ENCODE results near the gene GUCA1A. TPM values are rescaled to one million over a fixed set of nuclear protein-coding genes. Genes with fewer than 3 reads are reported as not detected.

The GUCA1A gene
- polyA plus RNA-seq, 1 donor (not counting 4 experiments of a cell fraction or from before 2014, with no cell fraction given), result not detected

GRCh38 chr6:42228305-42228704, 55.1 kb downstream of the GUCA1A start:
- DNase-seq (ENCODE audit: low read depth, low spot score), result no peak
- FAIRE-seq, result no peak
- Histone ChIP-seq H3K4me1 (ENCODE audit: control insufficient read depth, extremely low read depth, insufficient read depth, low read length) (peaks cover 43% of the 10 kb centered on the region), H3K27ac (ENCODE audit: control insufficient read depth, insufficient read depth, low read length) (no peak overlapping the region), H3K79me2 (ENCODE audit: control insufficient read depth, insufficient read depth, low read length) (no peaks in the 10 kb centered on the region), H2AFZ (ENCODE audit: control insufficient read depth, low read length) (no peak overlapping the region), H3K27me3 (ENCODE audit: control insufficient read depth, extremely low read depth, insufficient read depth, low read length) (no peaks in the 10 kb centered on the region), H3K9ac (ENCODE audit: control insufficient read depth, extremely low read depth, insufficient read depth, low read length) (no peak overlapping the region), H3K4me2 (ENCODE audit: control insufficient read depth, extremely low read depth, insufficient read depth, low read depth, low read length) (no peak overlapping the region), H3K4me3 (ENCODE audit: control insufficient read depth in 2 of 3, extremely low read depth in 1 of 3, insufficient read depth in 2 of 3, low read depth in 1 of 3, low read length in 3 of 3) (no peak overlapping the region), H3K9me3 (ENCODE audit: control insufficient read depth, low read depth, low read length) (no peaks in the 10 kb centered on the region), H3K36me3 (ENCODE audit: control insufficient read depth in 2 of 2, extremely low read depth in 1 of 2, insufficient read depth in 2 of 2, low read length in 2 of 2) (peaks cover 7 to 11% of the 10 kb centered on the region in 2 experiments), H3K9me1 (ENCODE audit: control insufficient read depth, extremely low read depth, insufficient read depth, low read length) (no peaks in the 10 kb centered on the region), H4K20me1 (ENCODE audit: control insufficient read depth, extremely low read depth, insufficient read depth, low read length) (no peaks in the 10 kb centered on the region)
- dilution Hi-C loops (cut with MboI; ENCODE audit: extremely low pct_ligation_motif_present, low sequenced_read_pairs), result no loop called here
- no peak for TF ChIP-seq EZH2 (IDR thresholded peaks at IDR 0.05; ENCODE audit: low read length)
- TF ChIP-seq CTCF (optimal IDR thresholded peaks at IDR 0.05 in 1 of 3, IDR thresholded peaks at IDR 0.05 in 1 of 3, conservative IDR thresholded peaks at IDR 0.05 in 1 of 3; ENCODE audit: extremely low read depth in 1 of 3, insufficient read depth in 2 of 3, low read length in 3 of 3), result no peak

Other genes starting within 250 kb of the GUCA1A start
- 37.3 to 58.9 TPM (median 37.4 TPM) in 3 replicates for gene CCND3, start 231.6 kb upstream of the GUCA1A start, polyA plus RNA-seq
- 13.2 to 19.8 TPM (median 15.9 TPM) in 3 replicates for gene TAF8, start 122.8 kb upstream of the GUCA1A start, polyA plus RNA-seq
- gene C6orf132, start 30.7 kb upstream of the GUCA1A start, polyA plus RNA-seq, result 8.1 to 15.3 TPM (median 11.8 TPM) in 3 replicates
- 0.08 to 0.28 TPM (median 0.17 TPM) in 3 replicates for gene GUCA1B, start 21.6 kb downstream of the GUCA1A start, polyA plus RNA-seq
- 44.9 to 80.1 TPM (median 59.5 TPM) in 3 replicates for gene MRPS10, start 44.5 kb downstream of the GUCA1A start, polyA plus RNA-seq

All from keratinocyte (primary cell).